ENCODE results near the gene DMRT3.

The DMRT3 gene, protein sequence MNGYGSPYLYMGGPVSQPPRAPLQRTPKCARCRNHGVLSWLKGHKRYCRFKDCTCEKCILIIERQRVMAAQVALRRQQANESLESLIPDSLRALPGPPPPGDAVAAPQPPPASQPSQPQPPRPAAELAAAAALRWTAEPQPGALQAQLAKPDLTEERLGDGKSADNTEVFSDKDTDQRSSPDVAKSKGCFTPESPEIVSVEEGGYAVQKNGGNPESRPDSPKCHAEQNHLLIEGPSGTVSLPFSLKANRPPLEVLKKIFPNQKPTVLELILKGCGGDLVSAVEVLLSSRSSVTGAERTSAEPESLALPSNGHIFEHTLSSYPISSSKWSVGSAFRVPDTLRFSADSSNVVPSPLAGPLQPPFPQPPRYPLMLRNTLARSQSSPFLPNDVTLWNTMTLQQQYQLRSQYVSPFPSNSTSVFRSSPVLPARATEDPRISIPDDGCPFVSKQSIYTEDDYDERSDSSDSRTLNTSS

DNA sequence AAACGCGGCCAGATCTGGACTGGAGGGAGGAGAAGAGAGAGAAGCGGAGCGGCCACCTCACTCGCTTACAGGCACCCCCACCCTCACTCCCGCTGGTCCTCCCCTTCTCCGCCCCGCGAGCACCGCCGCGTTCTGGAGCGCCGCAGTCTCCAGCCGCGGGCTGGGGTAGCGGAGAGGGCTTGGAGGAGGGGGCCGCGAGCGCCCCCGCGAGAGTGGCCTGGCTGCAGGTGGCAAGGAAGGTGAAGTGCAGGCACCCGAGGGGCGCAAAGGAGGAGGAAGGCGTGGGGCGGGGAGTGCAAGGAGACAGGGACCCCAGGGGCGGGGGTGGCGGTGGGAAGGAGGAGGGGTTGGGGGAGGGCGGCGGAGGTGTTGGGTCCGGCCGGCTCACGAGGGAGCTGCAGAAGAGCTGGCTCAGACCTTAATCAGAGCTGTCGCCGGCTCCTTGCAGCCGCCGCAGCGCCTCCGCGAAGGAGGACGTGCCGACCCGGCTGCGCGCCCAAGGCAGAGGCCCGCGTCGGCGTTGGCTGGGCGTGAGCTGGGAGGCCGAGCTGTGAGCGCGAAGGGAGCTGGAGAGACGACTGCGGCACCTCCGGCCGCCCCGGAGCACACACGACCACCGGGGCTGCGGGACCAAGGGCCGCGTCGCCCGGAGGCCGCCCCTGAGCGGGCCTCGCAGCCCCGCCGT, at the start of gene DMRT3:
Gene DMRT3 (plus strand): TSS at position 398 of the 685 bp plus-strand sequence. CDS start 347 bp downstream, outside the sequence.
- in situ Hi-C loops (cut with HindIII; ENCODE audit: low pct_ligation_motif_present, low sequenced_read_pairs), result no loop called here
- no peak within 1 kb of the TSS for H3K4me3 ChIP-seq (ENCODE audit: low read depth, low read length)
- DNase-seq, result no peak
- TF ChIP-seq, protein P1, sequence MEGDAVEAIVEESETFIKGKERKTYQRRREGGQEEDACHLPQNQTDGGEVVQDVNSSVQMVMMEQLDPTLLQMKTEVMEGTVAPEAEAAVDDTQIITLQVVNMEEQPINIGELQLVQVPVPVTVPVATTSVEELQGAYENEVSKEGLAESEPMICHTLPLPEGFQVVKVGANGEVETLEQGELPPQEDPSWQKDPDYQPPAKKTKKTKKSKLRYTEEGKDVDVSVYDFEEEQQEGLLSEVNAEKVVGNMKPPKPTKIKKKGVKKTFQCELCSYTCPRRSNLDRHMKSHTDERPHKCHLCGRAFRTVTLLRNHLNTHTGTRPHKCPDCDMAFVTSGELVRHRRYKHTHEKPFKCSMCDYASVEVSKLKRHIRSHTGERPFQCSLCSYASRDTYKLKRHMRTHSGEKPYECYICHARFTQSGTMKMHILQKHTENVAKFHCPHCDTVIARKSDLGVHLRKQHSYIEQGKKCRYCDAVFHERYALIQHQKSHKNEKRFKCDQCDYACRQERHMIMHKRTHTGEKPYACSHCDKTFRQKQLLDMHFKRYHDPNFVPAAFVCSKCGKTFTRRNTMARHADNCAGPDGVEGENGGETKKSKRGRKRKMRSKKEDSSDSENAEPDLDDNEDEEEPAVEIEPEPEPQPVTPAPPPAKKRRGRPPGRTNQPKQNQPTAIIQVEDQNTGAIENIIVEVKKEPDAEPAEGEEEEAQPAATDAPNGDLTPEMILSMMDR (IDR thresholded peaks at IDR 0.05; ENCODE audit: low read depth, low read length, missing control alignments), result no peak
- peaks cover 90% of the 10 kb centered on the region for H3K27me3 ChIP-seq (replicated peaks)
- H3K27ac ChIP-seq, result no peak within 1 kb of the TSS
- H3K36me3 ChIP-seq (replicated peaks), result no peaks in the 10 kb centered on the region

DNA sequence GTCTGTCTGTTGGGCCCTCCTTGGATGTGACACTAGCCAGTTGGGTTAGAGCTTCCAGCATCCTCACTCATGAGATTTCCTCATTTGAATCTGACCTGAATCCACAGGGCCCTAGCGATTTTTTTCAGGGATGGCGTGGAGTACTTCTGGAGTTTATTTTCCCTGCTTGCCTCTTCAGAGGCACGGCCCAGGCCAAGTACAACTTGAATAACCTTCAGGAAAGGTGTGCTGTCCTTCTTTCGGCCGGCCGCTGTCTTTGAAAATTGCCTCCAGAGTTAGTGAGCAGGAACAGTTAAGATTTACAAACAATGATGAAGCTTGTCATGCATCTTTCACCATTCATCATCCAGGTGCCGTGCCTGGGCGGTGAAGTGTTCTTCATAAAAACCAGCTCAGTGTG, 49.5 kb upstream of the DMRT3 start:
- in situ Hi-C loops (cut with HindIII; ENCODE audit: low pct_ligation_motif_present, low sequenced_read_pairs), result no loop called here
- Histone ChIP-seq H3K27ac (no peak overlapping the region), H3K4me3 (ENCODE audit: low read depth, low read length) (no peak overlapping the region), H3K36me3 (replicated peaks) (no peaks in the 10 kb centered on the region), H3K27me3 (replicated peaks) (no peaks in the 10 kb centered on the region)
- TF ChIP-seq, protein P1 (IDR thresholded peaks at IDR 0.05; ENCODE audit: low read depth, low read length, missing control alignments), result no peak
- no peak for DNase-seq

DNA sequence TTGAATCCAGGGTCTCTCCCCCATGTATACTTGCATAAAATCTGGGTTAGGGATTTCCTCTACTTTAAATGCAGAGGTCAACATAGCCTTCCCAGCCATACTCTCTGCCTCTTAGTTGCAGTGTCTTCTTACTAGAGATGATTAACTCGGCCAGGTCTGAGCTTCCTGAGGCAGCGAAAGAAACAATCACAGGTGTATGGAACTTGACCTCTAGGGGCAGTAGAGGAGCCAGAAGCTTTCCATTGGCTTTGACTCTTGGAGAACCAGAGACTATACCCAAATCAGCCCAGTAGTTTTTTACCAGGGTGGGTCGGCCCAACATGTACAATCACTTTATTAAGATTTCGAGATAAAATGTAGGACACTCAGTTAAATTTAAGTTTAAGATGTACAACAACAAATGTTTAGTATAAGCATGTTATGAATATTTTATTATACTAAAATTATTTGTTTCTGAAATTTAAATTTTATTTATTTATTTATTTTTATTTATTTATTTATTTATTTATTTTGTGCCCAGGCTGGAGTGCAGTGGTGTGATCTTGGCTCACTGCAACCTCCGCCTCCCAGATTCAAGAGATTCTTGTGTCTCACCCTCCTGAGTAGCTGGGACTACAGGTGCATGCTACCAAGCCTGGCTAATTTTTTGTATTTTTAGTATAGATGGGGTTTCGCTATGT, 48.0 kb upstream of the DMRT3 start:
- no peaks in the 10 kb centered on the region for H3K27me3 ChIP-seq (replicated peaks)
- TF ChIP-seq, protein P1 (IDR thresholded peaks at IDR 0.05; ENCODE audit: low read depth, low read length, missing control alignments), result peak; percentile 29
- no peak overlapping the region for H3K4me3 ChIP-seq (ENCODE audit: low read depth, low read length)
- DNase-seq, result no peak
- H3K36me3 ChIP-seq (replicated peaks), result no peaks in the 10 kb centered on the region
- H3K27ac ChIP-seq, result no peak overlapping the region
- in situ Hi-C loops (cut with HindIII; ENCODE audit: low pct_ligation_motif_present, low sequenced_read_pairs), result no loop called here

DNA sequence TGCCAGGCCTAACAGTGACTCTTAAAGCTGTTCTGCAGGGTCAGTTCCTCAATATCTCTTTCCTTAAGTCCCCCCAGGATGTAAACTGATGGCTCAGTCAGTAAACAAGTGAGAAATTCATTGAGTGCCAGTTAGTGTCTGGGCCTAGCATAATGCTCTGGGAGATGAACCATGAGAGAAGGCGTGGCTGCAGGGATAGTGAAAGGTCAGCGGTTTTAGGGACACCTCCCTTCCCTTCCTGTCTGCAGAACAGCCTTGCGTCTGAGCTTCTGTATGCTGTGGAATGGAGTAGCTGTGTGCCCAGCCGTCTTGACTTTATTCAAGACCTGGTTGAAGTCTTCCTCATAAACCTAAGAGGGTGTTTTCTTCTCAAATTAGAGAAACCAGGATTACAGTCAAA, 46.7 kb upstream of the DMRT3 start:
- TF ChIP-seq, protein P1 (IDR thresholded peaks at IDR 0.05; ENCODE audit: low read depth, low read length, missing control alignments), result no peak
- DNase-seq, result no peak
- no peak overlapping the region for H3K27ac ChIP-seq
- in situ Hi-C loops (cut with HindIII; ENCODE audit: low pct_ligation_motif_present, low sequenced_read_pairs), result no loop called here
- H3K27me3 ChIP-seq (replicated peaks), result no peaks in the 10 kb centered on the region
- no peaks in the 10 kb centered on the region for H3K36me3 ChIP-seq (replicated peaks)
- no peak overlapping the region for H3K4me3 ChIP-seq (ENCODE audit: low read depth, low read length)

DNA sequence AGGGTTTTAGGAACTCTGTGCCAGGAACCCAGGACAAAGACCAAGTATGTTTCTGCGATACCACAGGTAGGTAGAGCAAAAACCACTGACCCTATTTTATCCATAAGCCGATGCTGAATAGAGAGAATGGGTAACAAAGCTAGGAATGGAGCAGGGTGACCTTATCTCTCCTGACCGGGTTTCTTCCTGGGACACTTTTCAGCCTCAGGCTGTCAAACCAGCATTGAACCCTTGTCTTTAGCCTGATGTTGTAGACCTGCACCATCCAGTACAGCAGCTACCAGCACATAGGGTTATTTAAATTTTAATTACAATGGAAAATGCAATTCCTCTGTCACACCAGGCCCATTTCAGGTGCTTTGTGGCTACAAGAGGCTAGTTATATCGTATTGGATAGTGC, 43.1 kb upstream of the DMRT3 start:
- in situ Hi-C loops (cut with HindIII; ENCODE audit: low pct_ligation_motif_present, low sequenced_read_pairs), result no loop called here
- TF ChIP-seq, protein P1 (IDR thresholded peaks at IDR 0.05; ENCODE audit: low read depth, low read length, missing control alignments), result no peak
- Histone ChIP-seq H3K27me3 (replicated peaks) (no peaks in the 10 kb centered on the region), H3K27ac (no peak overlapping the region), H3K36me3 (replicated peaks) (no peaks in the 10 kb centered on the region), H3K4me3 (ENCODE audit: low read depth, low read length) (no peak overlapping the region)
- no peak for DNase-seq
